ENCODE measurements around the gene TUT4. TPM values are rescaled to one million over a fixed set of nuclear protein-coding genes. Genes with fewer than 3 reads are reported as not detected.

Gene TUT4
- total RNA-seq, 1 experiment from 2014 or later: 37.4 TPM

DNA sequence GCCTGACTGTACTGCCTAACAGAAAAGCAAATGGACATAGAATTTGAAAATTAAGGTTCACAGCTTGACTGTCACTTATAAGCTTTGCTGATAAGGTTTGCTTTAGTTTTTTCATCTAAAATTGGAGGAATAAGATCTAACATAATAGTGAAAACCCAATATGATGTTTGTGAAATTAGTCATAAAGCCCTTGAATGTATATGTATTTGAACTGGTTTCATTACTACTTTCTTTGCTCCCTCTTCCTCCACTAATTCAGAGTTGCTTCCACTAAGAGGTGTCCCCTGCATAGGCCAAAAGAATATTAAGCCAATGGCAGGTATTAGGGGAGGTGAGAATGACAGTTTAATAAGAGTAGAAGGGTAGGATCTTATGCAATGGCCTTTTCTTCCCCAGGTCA, 137.9 kb downstream of the TUT4 start:
- no peak for DNase-seq
- ATAC-seq: no peak
- H4K20me1 ChIP-seq (ENCODE audit: low read length): no peaks in the 10 kb centered on the region
- H3F3A ChIP-seq (ENCODE audit: low read length, unreplicated experiment): no peaks in the 10 kb centered on the region
- intact Hi-C loops (cut with micrococcal nuclease): no loop called here
- no peak overlapping the region for H3K9ac ChIP-seq (ENCODE audit: low read length)
- no peak overlapping the region for H3K27ac ChIP-seq (ENCODE audit: low read length)
- H3K4me3 ChIP-seq (ENCODE audit: low read length): no peak overlapping the region
- POLR2A ChIA-PET (ENCODE audit: unreplicated experiment): no interaction called here
- BruUV-seq (replicated peaks): no TSS peak
- H3K36me3 ChIP-seq (ENCODE audit: low read depth, low read length): peaks cover 76% of the 10 kb centered on the region
- no peaks in the 10 kb centered on the region for H3K9me3 ChIP-seq (ENCODE audit: low read length)
- H3K27me3 ChIP-seq (ENCODE audit: low read length): no peaks in the 10 kb centered on the region
- H2AFZ ChIP-seq (ENCODE audit: low read length): no peak overlapping the region
- TF ChIP-seq, protein P1, sequence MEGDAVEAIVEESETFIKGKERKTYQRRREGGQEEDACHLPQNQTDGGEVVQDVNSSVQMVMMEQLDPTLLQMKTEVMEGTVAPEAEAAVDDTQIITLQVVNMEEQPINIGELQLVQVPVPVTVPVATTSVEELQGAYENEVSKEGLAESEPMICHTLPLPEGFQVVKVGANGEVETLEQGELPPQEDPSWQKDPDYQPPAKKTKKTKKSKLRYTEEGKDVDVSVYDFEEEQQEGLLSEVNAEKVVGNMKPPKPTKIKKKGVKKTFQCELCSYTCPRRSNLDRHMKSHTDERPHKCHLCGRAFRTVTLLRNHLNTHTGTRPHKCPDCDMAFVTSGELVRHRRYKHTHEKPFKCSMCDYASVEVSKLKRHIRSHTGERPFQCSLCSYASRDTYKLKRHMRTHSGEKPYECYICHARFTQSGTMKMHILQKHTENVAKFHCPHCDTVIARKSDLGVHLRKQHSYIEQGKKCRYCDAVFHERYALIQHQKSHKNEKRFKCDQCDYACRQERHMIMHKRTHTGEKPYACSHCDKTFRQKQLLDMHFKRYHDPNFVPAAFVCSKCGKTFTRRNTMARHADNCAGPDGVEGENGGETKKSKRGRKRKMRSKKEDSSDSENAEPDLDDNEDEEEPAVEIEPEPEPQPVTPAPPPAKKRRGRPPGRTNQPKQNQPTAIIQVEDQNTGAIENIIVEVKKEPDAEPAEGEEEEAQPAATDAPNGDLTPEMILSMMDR (conservative IDR thresholded peaks at IDR 0.05; ENCODE audit: low read depth, low read length): no peak
- no peak for TF ChIP-seq EZH2 (IDR thresholded peaks at IDR 0.05; ENCODE audit: low read length, unreplicated experiment)
- TF ChIP-seq EZH2phosphoT487 (IDR thresholded peaks at IDR 0.05; ENCODE audit: borderline replicate concordance, low read length): no peak
- no peaks in the 10 kb centered on the region for H3K4me1 ChIP-seq (ENCODE audit: insufficient read depth, low read length)
- H3K79me2 ChIP-seq (ENCODE audit: low read length): no peaks in the 10 kb centered on the region
- no peaks in the 10 kb centered on the region for H3K9me2 ChIP-seq (replicated peaks; ENCODE audit: low read length)
- CTCF ChIA-PET: no interaction called here
- no peak overlapping the region for H3K4me2 ChIP-seq (ENCODE audit: low read length)

- peak; percentile 43; the same call in 1 of the 2 replicates for ATAC-seq
- intact Hi-C loops (cut with micrococcal nuclease): no loop called here
- Histone ChIP-seq H3K36me3 (ENCODE audit: low read depth, low read length) (peaks cover 81% of the 10 kb centered on the region), H3F3A (ENCODE audit: low read length, unreplicated experiment) (no peaks in the 10 kb centered on the region), H3K27ac (ENCODE audit: low read length) (no peak overlapping the region), H4K20me1 (ENCODE audit: low read length) (no peaks in the 10 kb centered on the region), H2AFZ (ENCODE audit: low read length) (no peak overlapping the region), H3K4me3 (ENCODE audit: low read length) (no peak overlapping the region), H3K9me2 (replicated peaks; ENCODE audit: low read length) (no peaks in the 10 kb centered on the region), H3K4me1 (ENCODE audit: insufficient read depth, low read length) (no peaks in the 10 kb centered on the region), H3K9me3 (ENCODE audit: low read length) (no peaks in the 10 kb centered on the region), H3K9ac (ENCODE audit: low read length) (no peak overlapping the region), H3K79me2 (ENCODE audit: low read length) (no peaks in the 10 kb centered on the region), H3K4me2 (ENCODE audit: low read length) (no peak overlapping the region), H3K27me3 (ENCODE audit: low read length) (no peaks in the 10 kb centered on the region)
- TF ChIP-seq EZH2phosphoT487 (IDR thresholded peaks at IDR 0.05; ENCODE audit: borderline replicate concordance, low read length) (no peak), EZH2 (IDR thresholded peaks at IDR 0.05; ENCODE audit: low read length, unreplicated experiment) (no peak)
- TF ChIP-seq, protein P1 (conservative IDR thresholded peaks at IDR 0.05; ENCODE audit: low read depth, low read length): no peak
- POLR2A ChIA-PET (ENCODE audit: unreplicated experiment): interaction anchor here (1.4 kb wide), 1 partner anchor 9 kb away, joined by 3 read pairs; the partner anchor contains the start of genes ORC1 and PRPF38A
- CTCF ChIA-PET: no interaction called here
- DNase-seq: no peak
- BruUV-seq (replicated peaks): no TSS peak
Measured at GRCh38 chr1:52413410-52413989, 139.4 kb downstream of the TUT4 start.

DNA sequence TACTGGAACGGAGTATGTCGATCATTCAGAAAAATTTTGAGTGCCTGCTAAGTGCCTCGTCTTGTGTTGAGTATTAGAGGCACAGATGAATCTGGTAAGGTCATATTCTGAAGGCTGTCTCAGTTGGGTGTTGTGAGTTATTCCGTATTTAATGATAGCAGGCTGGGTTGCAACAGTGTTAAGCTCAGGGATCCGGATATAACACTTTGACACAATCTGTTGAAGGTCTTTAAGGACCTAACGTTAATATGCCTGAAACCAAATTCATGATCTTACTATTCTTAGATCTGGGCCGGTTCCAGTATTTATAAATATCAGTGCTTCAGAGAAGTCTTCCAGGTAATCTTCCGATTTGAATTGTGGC, 147.9 kb downstream of the TUT4 start:
- TF ChIP-seq, protein P1 (conservative IDR thresholded peaks at IDR 0.05; ENCODE audit: low read depth, low read length): no peak
- TF ChIP-seq EZH2 (IDR thresholded peaks at IDR 0.05; ENCODE audit: low read length, unreplicated experiment) (no peak), EZH2phosphoT487 (IDR thresholded peaks at IDR 0.05; ENCODE audit: borderline replicate concordance, low read length) (no peak)
- Histone ChIP-seq H3K27me3 (ENCODE audit: low read length) (no peaks in the 10 kb centered on the region), H2AFZ (ENCODE audit: low read length) (peak overlapping the region; percentile 87), H3K79me2 (ENCODE audit: low read length) (peaks cover 66% of the 10 kb centered on the region), H3K27ac (ENCODE audit: low read length) (peak overlapping the region; percentile 76), H3K9me2 (replicated peaks; ENCODE audit: low read length) (no peaks in the 10 kb centered on the region), H3K9ac (ENCODE audit: low read length) (peak overlapping the region; percentile 95), H3K36me3 (ENCODE audit: low read depth, low read length) (peaks cover 42% of the 10 kb centered on the region), H3K4me3 (ENCODE audit: low read length) (peak overlapping the region; percentile 85), H4K20me1 (ENCODE audit: low read length) (no peaks in the 10 kb centered on the region), H3K9me3 (ENCODE audit: low read length) (no peaks in the 10 kb centered on the region), H3K4me2 (ENCODE audit: low read length) (peak overlapping the region; percentile 88), H3F3A (ENCODE audit: low read length, unreplicated experiment) (no peaks in the 10 kb centered on the region), H3K4me1 (ENCODE audit: insufficient read depth, low read length) (peaks cover 35% of the 10 kb centered on the region)
- BruUV-seq (replicated peaks): no TSS peak
- POLR2A ChIA-PET (ENCODE audit: unreplicated experiment): no interaction called here
- no peak for DNase-seq
- no peak for ATAC-seq
- intact Hi-C loops (cut with micrococcal nuclease): loop anchor here (1.0 to 10.0 kb wide), 3 partner anchors 39 to 282 kb away; partner anchors contain the start of gene CC2D1B
- CTCF ChIA-PET: no interaction called here
